A673 (cell line): ENCODE measurements around the gene KRTAP17-1. TPM values are rescaled to one million over a fixed set of nuclear protein-coding genes. Genes with fewer than 3 reads are reported as not detected.
"Not testable (repeated sequence)": the region's sequence is repeated elsewhere in the genome, so short reads cannot be mapped to it uniquely, and the experiment has no call there.

Experiments
- BruUV-seq: library from RNA; stranded (reverse); fragments of 400-500 nt; replicated peaks from 2 replicates; lab custom pipeline; 2021; lab: Mats Ljungman, UMichigan
- CTCF ChIA-PET: fragments of 300-600 bp; sonication (Branson Sonifier 250); formaldehyde crosslinking; loops from one replicate; lab custom pipeline; 2022; ENCODE audit warnings: antibody characterized with exemption; lab: Charles Lee
- POLR2A ChIA-PET: fragments of 300-600 bp; sonication (Branson Sonifier 250); formaldehyde crosslinking; loops from one replicate; lab custom pipeline; 2022; ENCODE audit warnings: antibody characterized with exemption; ENCODE audit not compliant: low non-redundant PET; lab: Charles Lee
- DNase-seq: peaks from one replicate; pipeline ENCODE4 v3.0.0-alpha.2; 2015; ENCODE audit warnings: low spot score
- H3K27ac ChIP-seq: fragments of 200-600 bp; sonication (generic); 2 replicates; pipeline ENCODE4 v1.5.1; 2016; ENCODE audit warnings: mixed run types, low read depth, mild to moderate bottlenecking, mixed read lengths, antibody characterized with exemption, low read length; ENCODE audit not compliant: poor library complexity, severe bottlenecking
- H3K27me3 ChIP-seq: fragments of 200-600 bp; sonication (generic); replicated peaks from 2 replicates; pipeline ENCODE4 v1.6.1; 2017; ENCODE audit warnings: mixed run types, low read depth, mild to moderate bottlenecking, mixed read lengths, antibody characterized with exemption, low read length; ENCODE audit not compliant: insufficient read depth, poor library complexity
- H3K36me3 ChIP-seq: fragments of 200-600 bp; sonication (generic); 2 replicates; pipeline ENCODE4 v1.6.1; 2016; ENCODE audit warnings: mixed run types, mild to moderate bottlenecking, mixed read lengths, antibody characterized with exemption, low read length; ENCODE audit not compliant: insufficient read depth, poor library complexity, severe bottlenecking
- H3K4me1 ChIP-seq: fragments of 200-600 bp; sonication (generic); 2 replicates; pipeline ENCODE4 v1.6.1; 2017; ENCODE audit warnings: mixed run types, mild to moderate bottlenecking, mixed read lengths, antibody characterized with exemption, low read length; ENCODE audit not compliant: insufficient read depth, poor library complexity, severe bottlenecking
- H3K4me3 ChIP-seq: fragments of 200-600 bp; sonication (generic); 2 replicates; pipeline ENCODE4 v1.5.1; 2016; ENCODE audit warnings: low read depth, mixed run types, mild to moderate bottlenecking, mixed read lengths, low read length; ENCODE audit not compliant: poor library complexity, severe bottlenecking
- H3K9me3 ChIP-seq: fragments of 200-600 bp; sonication (generic); 2 replicates; pipeline ENCODE4 v1.6.1; 2016; ENCODE audit warnings: mixed run types, low read depth, mild to moderate bottlenecking, mixed read lengths, antibody characterized with exemption, low read length; ENCODE audit not compliant: poor library complexity, severe bottlenecking
- EZH2 ChIP-seq: fragments of 200-600 bp; sonication (generic); IDR thresholded peaks from 2 replicates; pipeline ENCODE4 v1.6.1; 2017; ENCODE audit warnings: borderline replicate concordance, low read depth, mild to moderate bottlenecking, mixed read lengths, antibody characterized with exemption, low read length; ENCODE audit not compliant: poor library complexity, severe bottlenecking
- intact Hi-C: fragments of 100-400 bp; cut with micrococcal nuclease; formaldehyde crosslinking; loops from one replicate; pipeline ENCODE4 v1.10.0; 2022; ENCODE audit not compliant: unreplicated experiment
- total RNA-seq: library from RNA; stranded (reverse); gene quantifications from 2 replicates; pipeline ENCODE4 v1.2.3, GENCODE V29; 2021
- TF ChIP-seq, protein P1 (sequence below): fragments of 300-800, 200-600 bp; sonication (generic); conservative IDR thresholded peaks from 2 replicates; pipeline ENCODE4 v1.5.1; 2017; ENCODE audit warnings: low read depth, mild to moderate bottlenecking, antibody characterized with exemption, low read length, moderate library complexity, mixed read lengths

KRTAP17-1 gene
- total RNA-seq, 1 experiment from 2014 or later = not detected

DNA sequence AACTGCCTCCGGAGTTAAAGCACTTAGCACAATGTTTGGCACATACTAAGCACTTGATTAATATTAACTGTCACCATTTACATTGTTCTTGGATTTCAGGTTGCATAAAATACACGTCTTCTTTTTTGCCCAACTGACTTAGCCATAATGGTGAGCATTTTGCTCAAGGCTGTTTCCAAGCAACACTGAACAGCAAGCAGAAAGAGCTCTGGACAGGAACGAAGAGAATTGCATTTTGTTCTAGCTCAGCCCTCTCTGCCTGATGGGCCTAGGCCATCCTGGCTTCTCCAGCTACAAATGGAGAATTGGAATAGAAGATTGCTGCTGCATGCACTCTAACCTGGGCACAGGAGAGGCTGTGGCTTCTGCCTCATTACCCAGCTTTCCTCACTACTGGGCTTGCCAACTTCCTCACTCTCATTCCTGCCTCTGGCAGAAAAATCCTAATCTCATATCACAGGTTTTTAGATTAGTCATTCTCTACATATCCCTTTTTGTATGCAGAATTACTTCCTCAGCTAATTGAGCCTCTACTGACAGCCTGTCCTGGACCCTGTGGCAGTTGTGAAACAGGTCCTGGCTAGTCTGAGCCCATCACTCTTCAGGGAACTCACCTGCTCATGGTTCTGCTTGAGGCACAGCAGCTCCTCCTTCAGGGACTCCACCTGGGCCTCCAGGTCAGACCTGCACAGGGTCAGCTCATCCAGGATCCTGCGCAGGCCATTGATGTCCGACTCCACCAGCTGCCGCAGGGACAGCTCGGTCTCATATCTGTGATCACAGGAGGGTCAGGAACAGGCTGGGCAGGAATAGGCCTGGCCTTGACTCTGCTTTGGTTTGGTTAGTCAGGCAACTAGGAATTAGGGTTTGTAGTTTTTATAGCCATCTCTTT, 32.6 kb upstream of the KRTAP17-1 start:
- intact Hi-C loops = no loop called here
- TF ChIP-seq, protein P1, sequence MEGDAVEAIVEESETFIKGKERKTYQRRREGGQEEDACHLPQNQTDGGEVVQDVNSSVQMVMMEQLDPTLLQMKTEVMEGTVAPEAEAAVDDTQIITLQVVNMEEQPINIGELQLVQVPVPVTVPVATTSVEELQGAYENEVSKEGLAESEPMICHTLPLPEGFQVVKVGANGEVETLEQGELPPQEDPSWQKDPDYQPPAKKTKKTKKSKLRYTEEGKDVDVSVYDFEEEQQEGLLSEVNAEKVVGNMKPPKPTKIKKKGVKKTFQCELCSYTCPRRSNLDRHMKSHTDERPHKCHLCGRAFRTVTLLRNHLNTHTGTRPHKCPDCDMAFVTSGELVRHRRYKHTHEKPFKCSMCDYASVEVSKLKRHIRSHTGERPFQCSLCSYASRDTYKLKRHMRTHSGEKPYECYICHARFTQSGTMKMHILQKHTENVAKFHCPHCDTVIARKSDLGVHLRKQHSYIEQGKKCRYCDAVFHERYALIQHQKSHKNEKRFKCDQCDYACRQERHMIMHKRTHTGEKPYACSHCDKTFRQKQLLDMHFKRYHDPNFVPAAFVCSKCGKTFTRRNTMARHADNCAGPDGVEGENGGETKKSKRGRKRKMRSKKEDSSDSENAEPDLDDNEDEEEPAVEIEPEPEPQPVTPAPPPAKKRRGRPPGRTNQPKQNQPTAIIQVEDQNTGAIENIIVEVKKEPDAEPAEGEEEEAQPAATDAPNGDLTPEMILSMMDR = no peak
- TF ChIP-seq EZH2 = no peak
- no peaks in the 10 kb centered on the region for H3K9me3 ChIP-seq
- no peaks in the 10 kb centered on the region for H3K4me1 ChIP-seq
- H3K27ac ChIP-seq = no peak overlapping the region
- no TSS peak for BruUV-seq
- no peak overlapping the region for H3K4me3 ChIP-seq
- H3K27me3 ChIP-seq = no peaks in the 10 kb centered on the region
- H3K36me3 ChIP-seq = no peaks in the 10 kb centered on the region
- DNase-seq = no peak
- POLR2A ChIA-PET = no interaction called here
- CTCF ChIA-PET = no interaction called here

DNA sequence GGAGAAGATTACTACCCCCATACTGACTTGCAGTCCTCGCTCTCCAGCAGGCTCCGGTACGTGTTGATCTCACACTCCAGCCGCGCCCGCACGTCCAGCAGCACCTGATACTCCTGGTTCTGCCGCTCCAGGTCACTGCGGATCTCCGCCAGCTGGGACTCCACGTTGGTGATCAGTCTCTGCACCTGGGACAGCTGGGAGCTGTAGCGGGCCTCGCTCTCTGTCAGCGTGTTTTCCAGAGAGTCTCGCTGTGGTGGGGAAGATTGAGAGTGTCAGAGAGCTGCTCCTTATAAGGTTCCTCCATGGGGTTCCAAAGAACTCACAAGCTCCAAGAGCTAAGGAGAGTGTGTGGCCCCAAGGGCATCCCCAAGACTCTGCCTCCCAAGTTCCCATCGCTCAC, 30.9 kb upstream of the KRTAP17-1 start:
- CTCF ChIA-PET, H3K9me3 ChIP-seq, H3K4me3 ChIP-seq, H3K27ac ChIP-seq, intact Hi-C loops, H3K27me3 ChIP-seq, H3K4me1 ChIP-seq, H3K36me3 ChIP-seq, DNase-seq, BruUV-seq: not testable (repeated sequence)
- POLR2A ChIA-PET = interaction anchor here (0.7 kb wide), 1 partner anchor 9 kb away, joined by 3 read pairs; no protein-coding TSS in a partner anchor

DNA sequence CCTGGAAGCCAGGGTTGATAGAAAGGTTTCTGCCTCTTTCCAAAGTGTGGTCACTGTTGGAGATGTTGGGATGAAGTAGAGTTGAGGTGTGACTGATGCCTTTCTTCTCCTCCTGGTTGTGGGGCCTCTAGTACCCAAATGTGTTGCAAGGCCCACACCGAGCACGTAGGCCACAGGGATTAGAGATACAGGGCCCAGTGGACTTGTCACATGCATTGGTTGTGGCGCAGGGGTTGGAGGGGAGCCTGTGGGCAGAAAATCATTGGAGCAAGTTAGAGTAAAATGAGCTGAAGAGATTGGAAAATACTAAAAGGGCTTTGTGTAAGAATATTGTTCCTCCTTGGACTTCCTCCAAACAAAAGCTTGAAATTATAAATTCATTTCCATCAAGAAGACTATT, 30.5 kb upstream of the KRTAP17-1 start:
- CTCF ChIA-PET = no interaction called here
- H3K4me1 ChIP-seq = no peaks in the 10 kb centered on the region
- POLR2A ChIA-PET = interaction anchor here (0.7 kb wide), 1 partner anchor 9 kb away, joined by 3 read pairs; no protein-coding TSS in a partner anchor
- H3K9me3 ChIP-seq = no peaks in the 10 kb centered on the region
- H3K36me3 ChIP-seq = no peaks in the 10 kb centered on the region
- intact Hi-C loops = no loop called here
- TF ChIP-seq EZH2 = no peak
- TF ChIP-seq, protein P1 = no peak
- H3K27me3 ChIP-seq = no peaks in the 10 kb centered on the region
- no TSS peak for BruUV-seq
- no peak overlapping the region for H3K27ac ChIP-seq
- DNase-seq = no peak
- no peak overlapping the region for H3K4me3 ChIP-seq
